Adrenal gland (tissue), 5 donors: Measurements from ENCODE around the gene HEYL.

ENCODE experiments used
- CTCF ChIP-seq, 6 experiments: fragments of 450-650 bp in 4 of 6; fragments of 200-600 bp in 2 of 6; sonication (generic) in 1 of 6; IDR thresholded peaks; 1 replicate in 5 of 6; 2 replicates in 1 of 6; pipeline versions ENCODE4 v1.5.1 to v1.8.0; 2016 to 2021; ENCODE audit warnings: antibody characterized with exemption in 6 of 6, mild to moderate bottlenecking in 2 of 6, moderate library complexity in 1 of 6
- POLR2A ChIP-seq, 2 donors: fragments of 450-650 bp; IDR thresholded peaks; one replicate each; pipeline ENCODE4 v1.6.1; 2017; ENCODE audit warnings: antibody characterized with exemption in 2 of 2, mild to moderate bottlenecking in 2 of 2, moderate library complexity in 1 of 2
- donor health status: DM: no; HTN: no; CAD: no.

GRCh38 chr1:39633422-39633821 lies 6.0 kb downstream of the HEYL start:
- no peak for TF ChIP-seq CTCF (IDR thresholded peaks at IDR 0.05)
- TF ChIP-seq POLR2A (IDR thresholded peaks at IDR 0.05), result no peak
